Middle frontal gyrus (tissue), 1 donor: Measurements from ENCODE around the gene AIDA.
A peak's percentile ranks its signal among the peaks of the same experiment; 100 is the strongest.
"Not testable (repeated sequence)": the region's sequence is repeated elsewhere in the genome, so short reads cannot be mapped to it uniquely, and the experiment has no call there.

Experiments used
- DNase-seq: peaks from one replicate; pipeline ENCODE4 v3.0.0-alpha.2; 2015; ENCODE audit warnings: low spot score; ENCODE audit errors: extremely low spot score

AIDA gene

GRCh38 chr1:222712253-222713090 is at the start of gene AIDA, which contains the start of gene BROX:
Gene AIDA (minus strand): TSS chr1:222712491. CDS start chr1:222712317, 174 bp downstream.
Gene BROX (plus strand): TSS chr1:222712564. CDS start chr1:222715700, 3,136 bp downstream.
- DNase-seq: peak; percentile 73

GRCh38 chr1:222761083-222761482 is 48.8 kb upstream of the AIDA start:
- DNase-seq: no peak

- DNase-seq: no peak
Observed at GRCh38 chr1:222759451-222760035, 47.3 kb upstream of the AIDA start.

- no peak for DNase-seq
Observed at GRCh38 chr1:222757646-222758268, 45.5 kb upstream of the AIDA start.

- peak; percentile 13 for DNase-seq
Observed at GRCh38 chr1:222754366-222755139, 42.3 kb upstream of the AIDA start.

GRCh38 chr1:222751255-222751654 is 39.0 kb upstream of the AIDA start:
- DNase-seq: no peak

GRCh38 chr1:222750651-222751050 is 38.4 kb upstream of the AIDA start:
- no peak for DNase-seq

GRCh38 chr1:222749927-222750326 is 37.6 kb upstream of the AIDA start:
- DNase-seq: no peak

- DNase-seq: not testable (repeated sequence)
Observed at GRCh38 chr1:222741630-222742457, 29.6 kb upstream of the AIDA start.

- no peak for DNase-seq
Observed at GRCh38 chr1:222739929-222740328, 27.6 kb upstream of the AIDA start.

GRCh38 chr1:222739465-222739864 is 27.2 kb upstream of the AIDA start:
- no peak for DNase-seq

- no peak for DNase-seq
Observed at GRCh38 chr1:222736972-222737371, 24.7 kb upstream of the AIDA start, which contains the start of gene FAM177B. Gene FAM177B (plus strand): TSS chr1:222737202. CDS start chr1:222746546, 9,344 bp downstream.

- no peak for DNase-seq
Observed at GRCh38 chr1:222736470-222736869, 24.2 kb upstream of the AIDA start.

GRCh38 chr1:222734740-222735139 is 22.4 kb upstream of the AIDA start:
- DNase-seq: no peak

GRCh38 chr1:222732216-222733159 is 20.2 kb upstream of the AIDA start:
- no peak for DNase-seq

- DNase-seq: no peak
Observed at GRCh38 chr1:222730866-222731265, 18.6 kb upstream of the AIDA start.

GRCh38 chr1:222728746-222729145 is 16.5 kb upstream of the AIDA start:
- DNase-seq: no peak

GRCh38 chr1:222716393-222716792 is 4.1 kb upstream of the AIDA start:
- DNase-seq: no peak
